WTC11 (cell line): ENCODE results near the gene DUXB. TPM values are rescaled to one million over a fixed set of nuclear protein-coding genes. Genes with fewer than 3 reads are reported as not detected.

ENCODE experiments used
- ATAC-seq: fragments of 200-7000 bp; cut with Tn5 transposase; 2 replicates; pipeline ENCODE4 v1.10.0; 2021; ENCODE audit warnings: mild to moderate bottlenecking, moderate library complexity
- CTCF ChIA-PET: fragments of 300-600 bp; sonication (Branson Sonifier 250); formaldehyde crosslinking; loops from one replicate; lab custom pipeline; 2021; ENCODE audit warnings: antibody characterized with exemption; lab: Charles Lee
- POLR2A ChIA-PET: fragments of 350-600 bp; sonication (Branson Sonifier 250); formaldehyde crosslinking; loops from one replicate; lab custom pipeline; 2021; ENCODE audit warnings: antibody characterized with exemption; lab: Charles Lee
- DNase-seq: peaks from one replicate; pipeline ENCODE4 v3.0.0; 2021; ENCODE audit warnings: low spot score
- H3K27ac Mint-ChIP-seq: 2 replicates; pipeline ENCODE4 v1.8.0; 2021; ENCODE audit warnings: mixed read lengths
- H3K27me3 Mint-ChIP-seq: 2 replicates; pipeline ENCODE4 v1.8.0; 2021; ENCODE audit warnings: low read depth, mild to moderate bottlenecking, moderate library complexity, mixed read lengths
- H3K36me3 Mint-ChIP-seq: 2 replicates; pipeline ENCODE4 v1.8.0; 2021; ENCODE audit warnings: mixed read lengths
- H3K4me1 Mint-ChIP-seq: 2 replicates; pipeline ENCODE4 v1.8.0; 2022; ENCODE audit warnings: mixed read lengths
- H3K4me3 Mint-ChIP-seq: 2 replicates; pipeline ENCODE4 v1.8.0; 2021; ENCODE audit warnings: mild to moderate bottlenecking, moderate library complexity, mixed read lengths
- H3K9me3 Mint-ChIP-seq: 2 replicates; pipeline ENCODE4 v1.8.0; 2021; ENCODE audit warnings: mixed read lengths
- CDX4 ChIP-seq: fragments of 250-450 bp; sonication (Bioruptor Pico); IDR thresholded peaks from 2 replicates; pipeline ENCODE4 v1.9.0; 2021; ENCODE audit warnings: moderate library complexity, mild to moderate bottlenecking, inconsistent platforms, borderline replicate concordance
- ESRRA ChIP-seq: sonication (generic); formaldehyde crosslinking; IDR thresholded peaks from 2 replicates; pipeline ENCODE4 v1.8.1; 2022; ENCODE audit warnings: mild to moderate bottlenecking, missing genetic modification reagents, borderline replicate concordance
- GRHL2 ChIP-seq: fragments of 250-450 bp; sonication (Bioruptor Pico); IDR thresholded peaks from 2 replicates; pipeline ENCODE4 v1.8.0; 2022; ENCODE audit warnings: mild to moderate bottlenecking, moderate library complexity; ENCODE audit not compliant: insufficient replicate concordance, severe bottlenecking
- MXD4 ChIP-seq: fragments of 250-450 bp; sonication (Bioruptor Pico); IDR thresholded peaks from 2 replicates; pipeline ENCODE4 v1.8.0; 2021; ENCODE audit warnings: mild to moderate bottlenecking, moderate library complexity, borderline replicate concordance
- MYBL2 ChIP-seq: sonication (generic); formaldehyde crosslinking; IDR thresholded peaks from 2 replicates; pipeline ENCODE4 v1.8.1; 2023; ENCODE audit warnings: mild to moderate bottlenecking, moderate library complexity, missing genetic modification reagents
- NFE2L1 ChIP-seq: sonication (generic); formaldehyde crosslinking; IDR thresholded peaks from 2 replicates; pipeline ENCODE4 v1.8.1; 2023; ENCODE audit warnings: missing genetic modification reagents
- NR1H2 ChIP-seq: sonication (generic); formaldehyde crosslinking; IDR thresholded peaks from 2 replicates; pipeline ENCODE4 v1.9.0; 2021; ENCODE audit warnings: mild to moderate bottlenecking, moderate library complexity, missing genetic modification reagents
- PRDM15 ChIP-seq: sonication (generic); formaldehyde crosslinking; IDR thresholded peaks from 2 replicates; pipeline ENCODE4 v1.8.0; 2022; ENCODE audit warnings: missing genetic modification reagents
- ZBTB21 ChIP-seq: sonication (generic); formaldehyde crosslinking; IDR thresholded peaks from 2 replicates; pipeline ENCODE4 v1.8.1; 2023; ENCODE audit warnings: mild to moderate bottlenecking, missing genetic modification reagents, borderline replicate concordance
- ZNF281 ChIP-seq: sonication (generic); formaldehyde crosslinking; IDR thresholded peaks from 2 replicates; pipeline ENCODE4 v1.8.0; 2023; ENCODE audit warnings: mild to moderate bottlenecking, missing genetic modification reagents
- ZNF416 ChIP-seq: fragments of 250-450 bp; sonication (Bioruptor Pico); IDR thresholded peaks from 2 replicates; pipeline ENCODE4 v1.9.0; 2021; ENCODE audit warnings: mild to moderate bottlenecking, inconsistent platforms
- total RNA-seq: library from RNA; stranded (reverse); gene quantifications from 3 replicates; pipeline ENCODE4 v1.2.3, GENCODE V29; 2021

Gene DUXB
- total RNA-seq, 1 experiment from 2014 or later, result not detected

- TF ChIP-seq ZNF281 (CRISPR knock-in tag) (no peak), PRDM15 (no peak), MYBL2 (CRISPR knock-in tag) (no peak), ZBTB21 (no peak)
- TF ChIP-seq, all 79 proteins: peak for 0
These were observed 45.1 kb upstream of the DUXB start (continued) for GRCh38 chr16:75746359-75746758.

- no peaks in the 10 kb centered on the region for H3K4me1 Mint-ChIP-seq
- ChIA-PET POLR2A (no interaction called here), CTCF (no interaction called here)
- H3K4me3 Mint-ChIP-seq, result no peak overlapping the region
- H3K36me3 Mint-ChIP-seq, result peaks cover 52% of the 10 kb centered on the region
- no peak for ATAC-seq
- DNase-seq, result no peak
- peaks cover 91% of the 10 kb centered on the region for H3K9me3 Mint-ChIP-seq
- peaks cover 18% of the 10 kb centered on the region for H3K27me3 Mint-ChIP-seq
- no peak for TF ChIP-seq ZNF281 (CRISPR knock-in tag)
- no peak for TF ChIP-seq NR1H2 (CRISPR knock-in tag)
- H3K27ac Mint-ChIP-seq, result no peak overlapping the region
These were observed 44.6 kb upstream of the DUXB start for GRCh38 chr16:75745823-75746222.

GRCh38 chr16:75745242-75745641 is 44.0 kb upstream of the DUXB start:
- ATAC-seq (no peak), DNase-seq (no peak)
- peaks cover 22% of the 10 kb centered on the region for H3K27me3 Mint-ChIP-seq
- H3K27ac Mint-ChIP-seq, result no peak overlapping the region
- H3K4me1 Mint-ChIP-seq, result no peaks in the 10 kb centered on the region
- peaks cover 91% of the 10 kb centered on the region for H3K9me3 Mint-ChIP-seq
- ChIA-PET POLR2A (no interaction called here), CTCF (no interaction called here)
- H3K4me3 Mint-ChIP-seq, result no peak overlapping the region
- TF ChIP-seq NFE2L1, result no peak
- no peak for TF ChIP-seq CDX4 (CRISPR knock-in tag)
- no peak for TF ChIP-seq ESRRA (CRISPR knock-in tag)
- no peak for TF ChIP-seq GRHL2
- TF ChIP-seq ZNF416 (CRISPR knock-in tag), result no peak
- TF ChIP-seq PRDM15, result no peak
- TF ChIP-seq ZNF281 (CRISPR knock-in tag), result no peak
- no peak for TF ChIP-seq MXD4
- TF ChIP-seq, all 79 proteins: peak for 0
- H3K36me3 Mint-ChIP-seq, result peaks cover 53% of the 10 kb centered on the region
